Muscle layer of colon (tissue), 2 donors: ENCODE measurements around the gene USP48.
"Not testable (repeated sequence)": the region's sequence is repeated elsewhere in the genome, so short reads cannot be mapped to it uniquely, and the experiment has no call there.

ENCODE experiments used
- H3K27ac ChIP-seq: one replicate; pipeline ENCODE4 v1.7.0; 2013; ENCODE audit warnings: low read depth, mild to moderate bottlenecking, low read length, moderate library complexity
- H3K27me3 ChIP-seq, 2 donors: one replicate each; pipeline ENCODE4 v1.7.0; 2013; ENCODE audit warnings: low read length in 2 of 2, mild to moderate bottlenecking in 2 of 2; ENCODE audit not compliant: insufficient read depth in 2 of 2, control insufficient read depth in 1 of 2
- H3K36me3 ChIP-seq: one replicate; pipeline ENCODE4 v1.7.0; 2013; ENCODE audit warnings: mild to moderate bottlenecking, low read length; ENCODE audit not compliant: insufficient read depth
- H3K4me1 ChIP-seq: one replicate; pipeline ENCODE4 v1.7.0; 2013; ENCODE audit warnings: mild to moderate bottlenecking, low read length; ENCODE audit not compliant: insufficient read depth
- H3K4me3 ChIP-seq, 2 donors: one replicate each; pipeline ENCODE4 v1.7.0; 2013; ENCODE audit warnings: low read length in 2 of 2, low read depth in 1 of 2, mild to moderate bottlenecking in 1 of 2, moderate library complexity in 1 of 2
- H3K9ac ChIP-seq: one replicate; pipeline ENCODE4 v1.7.0; 2013; ENCODE audit warnings: low read length
- H3K9me3 ChIP-seq: one replicate; pipeline ENCODE4 v1.7.0; 2013; ENCODE audit warnings: mild to moderate bottlenecking, low read length
- donor health status: abdominal sarcoma.
- donor health status: Adenocarcinoma of cecum.

USP48 gene

DNA sequence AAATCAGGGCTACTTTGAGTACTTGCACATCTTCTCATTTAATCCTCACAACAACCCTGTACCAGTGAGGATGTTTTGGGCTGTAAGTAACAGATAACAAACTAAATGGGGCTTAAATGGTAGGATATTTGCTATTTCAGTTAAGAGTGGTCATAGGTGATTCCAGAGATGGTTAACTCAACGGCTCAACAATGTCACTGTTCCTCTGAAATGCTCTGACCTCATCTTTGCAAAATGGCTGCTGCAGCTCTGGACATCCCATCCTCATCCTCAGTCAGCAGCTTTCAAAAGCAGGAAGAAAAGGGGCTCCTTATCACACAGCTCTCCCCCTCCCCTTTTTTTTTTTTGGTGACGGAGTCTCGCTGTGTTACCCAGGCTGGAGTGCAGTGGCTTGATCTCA is 30.6 kb upstream of the USP48 start:
- H3K27me3 ChIP-seq, result peaks cover 4 to 8% of the 10 kb centered on the region in 2 donors
- H3K36me3 ChIP-seq, result no peaks in the 10 kb centered on the region
- no peak overlapping the region for H3K9ac ChIP-seq
- H3K4me3 ChIP-seq, result no peak overlapping the region
- H3K9me3 ChIP-seq, result no peaks in the 10 kb centered on the region
- H3K27ac ChIP-seq, result no peak overlapping the region
- no peaks in the 10 kb centered on the region for H3K4me1 ChIP-seq

DNA sequence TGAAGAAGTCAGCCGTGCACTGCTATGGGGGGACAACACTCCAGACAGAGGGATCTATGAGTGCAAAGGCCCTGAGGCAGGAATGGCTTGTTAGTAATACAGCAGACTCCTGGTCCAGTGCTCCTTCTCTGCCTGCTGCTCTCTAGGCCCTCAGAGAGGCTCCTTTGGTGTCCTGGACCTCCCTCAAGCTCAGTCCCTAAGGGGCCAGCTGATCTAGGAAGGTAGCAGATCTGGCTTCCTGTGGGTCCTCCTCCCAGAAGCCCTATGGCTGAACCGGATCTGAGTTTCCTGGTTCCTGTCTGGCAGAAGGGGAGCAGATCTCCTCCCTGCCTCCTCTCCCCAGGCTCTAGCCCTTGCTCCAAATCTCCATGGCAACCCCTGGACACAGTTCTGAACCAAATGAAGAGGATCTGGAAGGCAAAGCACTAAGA is 28.9 kb upstream of the USP48 start, which contains the start of gene LDLRAD2:
LDLRAD2 (plus strand) TSS at position 391 of the 431 bp plus-strand sequence. CDS start 187 bp downstream, outside the sequence.
- no peaks in the 10 kb centered on the region for H3K4me1 ChIP-seq
- no peak within 1 kb of the TSS for H3K27ac ChIP-seq
- no peaks in the 10 kb centered on the region for H3K9me3 ChIP-seq
- H3K4me3 ChIP-seq, result no peak within 1 kb of the TSS
- peaks cover 4 to 8% of the 10 kb centered on the region in 2 donors for H3K27me3 ChIP-seq
- H3K9ac ChIP-seq, result no peak within 1 kb of the TSS
- no peaks in the 10 kb centered on the region for H3K36me3 ChIP-seq

- Histone ChIP-seq H3K9me3 (no peaks in the 10 kb centered on the region), H3K36me3 (no peaks in the 10 kb centered on the region), H3K4me3 (no peak overlapping the region), H3K27ac (no peak overlapping the region), H3K27me3 (no peaks in the 10 kb centered on the region), H3K9ac (no peak overlapping the region), H3K4me1 (no peaks in the 10 kb centered on the region)
These were observed 21.6 kb upstream of the USP48 start for GRCh38 chr1:21804536-21804935.

DNA sequence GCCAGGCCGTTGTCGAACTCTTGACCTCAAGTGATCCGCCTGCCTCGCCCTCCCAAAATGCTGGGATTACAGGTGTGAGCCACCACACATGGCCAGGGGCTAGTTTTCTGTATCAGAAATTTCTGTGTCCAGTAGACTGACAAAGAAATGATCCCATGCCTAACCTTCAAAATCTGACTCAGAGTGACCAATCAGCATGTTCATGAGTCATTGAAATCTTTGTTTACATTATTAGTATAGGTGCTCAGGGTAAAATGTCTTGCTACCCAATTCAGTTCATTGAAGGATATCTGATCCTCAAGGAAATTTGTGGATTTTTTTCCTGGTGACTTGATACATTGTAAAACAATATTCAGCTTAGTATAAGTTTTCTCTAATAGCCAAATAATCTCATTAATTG is 18.2 kb upstream of the USP48 start:
- no peaks in the 10 kb centered on the region for H3K36me3 ChIP-seq
- no peak overlapping the region for H3K4me3 ChIP-seq
- no peak overlapping the region for H3K9ac ChIP-seq
- H3K4me1 ChIP-seq, result no peaks in the 10 kb centered on the region
- H3K27ac ChIP-seq, result no peak overlapping the region
- no peaks in the 10 kb centered on the region for H3K9me3 ChIP-seq
- H3K27me3 ChIP-seq, result no peaks in the 10 kb centered on the region

- H3K27me3 ChIP-seq, result no peaks in the 10 kb centered on the region
- no peaks in the 10 kb centered on the region for H3K9me3 ChIP-seq
- no peak overlapping the region for H3K27ac ChIP-seq
- no peaks in the 10 kb centered on the region for H3K4me1 ChIP-seq
- H3K9ac ChIP-seq, result no peak overlapping the region
- H3K4me3 ChIP-seq, result no peak overlapping the region
- no peaks in the 10 kb centered on the region for H3K36me3 ChIP-seq
These were observed 16.8 kb upstream of the USP48 start for GRCh38 chr1:21799730-21800129.

DNA sequence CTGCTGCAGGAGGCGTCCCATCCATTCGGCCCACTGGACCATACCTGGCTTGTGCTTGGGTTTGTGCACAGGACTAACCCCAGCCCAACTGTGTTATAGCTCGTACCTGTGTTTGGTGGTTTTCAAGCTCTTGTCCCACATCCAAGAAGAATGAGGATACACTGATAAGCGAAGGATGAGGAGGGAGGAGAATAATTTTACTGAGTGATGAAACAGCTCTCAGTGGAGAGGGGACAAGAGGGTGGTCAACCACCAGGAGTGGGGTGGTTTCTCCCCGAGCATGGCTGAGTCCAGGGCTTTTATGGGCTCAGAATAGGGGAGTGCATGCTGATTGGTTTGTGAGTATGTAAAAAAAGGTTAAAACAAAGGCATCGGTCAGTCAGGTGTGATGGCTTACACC is 12.1 kb upstream of the USP48 start:
- Histone ChIP-seq H3K4me3 (no peak overlapping the region), H3K36me3 (no peaks in the 10 kb centered on the region), H3K9me3 (no peaks in the 10 kb centered on the region), H3K27me3 (no peaks in the 10 kb centered on the region), H3K27ac (no peak overlapping the region), H3K9ac (no peak overlapping the region), H3K4me1 (no peaks in the 10 kb centered on the region)

DNA sequence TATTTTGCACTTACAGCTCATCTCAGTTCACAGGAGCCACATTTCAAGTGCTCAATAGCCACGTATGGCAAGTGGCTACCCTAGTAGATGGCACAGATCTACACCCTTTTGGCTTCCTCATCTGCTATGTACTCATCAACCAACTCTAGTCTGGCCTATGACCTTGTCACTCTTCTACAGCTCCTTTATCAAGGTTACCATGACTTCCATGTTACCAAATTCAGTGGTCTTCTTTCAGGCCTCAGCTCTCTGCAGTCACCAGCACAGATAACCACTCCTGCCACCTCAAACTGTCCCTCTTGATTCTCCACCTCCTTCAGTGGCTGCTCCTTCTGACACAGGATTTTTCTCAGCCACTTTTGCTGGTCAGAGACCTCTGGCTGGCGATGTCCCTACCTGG is 11.7 kb upstream of the USP48 start:
- Histone ChIP-seq H3K9ac (no peak overlapping the region), H3K27ac (no peak overlapping the region)

DNA sequence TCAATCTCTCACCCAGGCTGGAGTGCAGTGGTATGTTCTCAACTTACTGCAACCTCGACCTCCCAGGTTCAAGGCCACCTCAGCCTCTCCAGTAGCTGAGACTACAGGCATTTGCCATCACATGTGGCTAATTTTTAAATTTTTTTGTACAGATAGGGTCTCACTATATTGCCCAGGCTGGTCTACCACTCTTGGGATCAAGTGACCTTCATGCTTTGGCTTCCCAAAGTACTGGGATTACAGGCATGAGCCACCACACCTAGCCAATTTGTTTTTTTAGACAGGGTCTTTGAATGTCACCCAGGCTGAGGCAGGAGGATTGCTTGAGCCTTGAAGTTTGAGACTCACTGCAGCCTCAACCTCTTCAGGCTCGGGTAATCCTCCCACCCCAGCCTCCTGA is 10.2 kb upstream of the USP48 start:
- Histone ChIP-seq H3K9ac (no peak overlapping the region), H3K27me3 (no peaks in the 10 kb centered on the region), H3K27ac (no peak overlapping the region), H3K4me1 (no peaks in the 10 kb centered on the region), H3K4me3 (no peak overlapping the region), H3K9me3 (no peaks in the 10 kb centered on the region), H3K36me3 (no peaks in the 10 kb centered on the region)

More for the DNA sequence above, 11.7 kb upstream of the USP48 start:
- Histone ChIP-seq H3K4me3 (no peak overlapping the region), H3K4me1 (no peaks in the 10 kb centered on the region), H3K36me3 (no peaks in the 10 kb centered on the region), H3K27me3 (no peaks in the 10 kb centered on the region), H3K9me3 (no peaks in the 10 kb centered on the region)

DNA sequence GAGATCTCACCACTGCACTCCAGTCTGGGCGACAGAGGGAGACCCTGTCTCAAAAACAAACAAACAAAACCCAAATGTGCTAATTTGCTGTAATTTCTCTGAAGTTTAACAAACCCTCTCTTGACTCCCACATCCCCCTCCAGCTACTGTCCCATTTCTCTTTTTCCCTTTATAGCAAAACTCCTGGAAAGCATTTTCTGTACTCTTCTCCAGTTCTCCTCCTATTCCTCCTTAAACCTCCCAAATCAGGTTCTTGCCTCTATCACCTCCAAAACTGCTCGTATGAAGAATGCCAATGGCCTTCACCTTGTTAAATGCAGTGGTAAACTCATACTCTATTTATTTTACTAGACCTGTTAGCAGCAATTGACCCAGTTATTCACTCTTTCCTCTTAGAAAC is 3.7 kb upstream of the USP48 start:
- Histone ChIP-seq H3K27ac (no peak overlapping the region), H3K4me1 (peaks cover 5% of the 10 kb centered on the region), H3K27me3 (no peaks in the 10 kb centered on the region), H3K9me3 (no peaks in the 10 kb centered on the region), H3K4me3 (no peak overlapping the region), H3K9ac (no peak overlapping the region), H3K36me3 (no peaks in the 10 kb centered on the region)

DNA sequence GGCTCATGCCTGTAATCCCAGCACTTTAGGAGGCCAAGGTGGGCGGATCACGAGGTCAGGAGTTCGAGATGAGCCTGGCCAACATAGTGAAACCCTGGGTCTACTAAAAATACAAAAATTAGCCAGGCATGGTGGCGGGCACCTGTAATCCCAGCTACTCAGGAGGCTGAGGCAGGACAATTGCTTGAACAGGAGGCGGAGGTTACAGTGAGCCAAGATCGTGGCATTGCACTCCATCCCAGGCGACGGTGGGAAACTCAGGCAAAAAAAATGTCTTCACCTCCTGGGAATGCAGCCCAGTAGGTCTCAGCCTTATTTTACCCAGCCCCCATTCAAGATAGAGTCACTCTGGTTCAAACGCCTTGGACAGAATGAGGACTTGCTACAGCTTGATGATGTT is 2.8 kb upstream of the USP48 start:
- H3K27ac ChIP-seq, H3K27me3 ChIP-seq, H3K9ac ChIP-seq, H3K36me3 ChIP-seq, H3K4me3 ChIP-seq, H3K9me3 ChIP-seq: not testable (repeated sequence)
- H3K4me1 ChIP-seq, result peaks cover 10% of the 10 kb centered on the region

- H3K4me1 ChIP-seq, result peaks cover 19% of the 10 kb centered on the region
- no peaks in the 10 kb centered on the region for H3K27me3 ChIP-seq
- H3K9me3 ChIP-seq, result no peaks in the 10 kb centered on the region
- peak overlapping the region; percentile 100 for H3K27ac ChIP-seq
- peak overlapping the region; percentile 93 for H3K9ac ChIP-seq
- peak overlapping the region; percentile 88 to 92 for H3K4me3 ChIP-seq
- no peaks in the 10 kb centered on the region for H3K36me3 ChIP-seq
These were observed 992 bp upstream of the USP48 start for GRCh38 chr1:21783679-21784603.
